Neural progenitor cell (in vitro differentiated cells): ENCODE data around the gene UFC1. TPM values are rescaled to one million over a fixed set of nuclear protein-coding genes. Genes with fewer than 3 reads are reported as not detected.

Source experiments
- DNase-seq: peaks from one replicate; pipeline ENCODE4 v3.0.0-alpha.2; 2016; ENCODE audit warnings: low spot score
- H2AFZ ChIP-seq: fragments of 200-600 bp; sonication (generic); replicated peaks from 2 replicates; pipeline ENCODE4 v1.6.1; 2016; ENCODE audit warnings: antibody characterized with exemption
- H3F3A ChIP-seq: fragments of 200-600 bp; sonication (generic); 2 replicates; pipeline ENCODE4 v1.6.1; 2016; ENCODE audit warnings: antibody characterized with exemption, low read depth
- H3K27ac ChIP-seq: fragments of 200-600 bp; sonication (generic); 2 replicates; pipeline ENCODE4 v1.5.1; 2016; ENCODE audit warnings: mild to moderate bottlenecking
- H3K27me3 ChIP-seq: fragments of 200-600 bp; sonication (generic); 2 replicates; pipeline ENCODE4 v1.6.1; 2016; ENCODE audit warnings: mild to moderate bottlenecking, moderate library complexity
- H3K36me3 ChIP-seq: fragments of 200-600 bp; sonication (generic); 2 replicates; pipeline ENCODE4 v1.5.1; 2016
- H3K4me1 ChIP-seq: fragments of 200-600 bp; sonication (generic); 2 replicates; pipeline ENCODE4 v1.6.1; 2016; ENCODE audit warnings: mixed run types
- H3K4me2 ChIP-seq: fragments of 200-600 bp; sonication (generic); 2 replicates; pipeline ENCODE4 v1.6.1; 2016
- H3K4me3 ChIP-seq: fragments of 200-600 bp; sonication (generic); 2 replicates; pipeline ENCODE4 v1.5.1; 2016
- H3K79me2 ChIP-seq: fragments of 200-600 bp; sonication (generic); 2 replicates; pipeline ENCODE4 v1.6.1; 2016; ENCODE audit warnings: low read depth
- H3K9ac ChIP-seq: fragments of 200-600 bp; sonication (generic); 2 replicates; pipeline ENCODE4 v1.6.1; 2016
- H3K9me3 ChIP-seq: fragments of 200-600 bp; sonication (generic); 2 replicates; pipeline ENCODE4 v1.5.1; 2016; ENCODE audit warnings: low read depth
- H4K20me1 ChIP-seq: fragments of 200-600 bp; sonication (generic); 2 replicates; pipeline ENCODE4 v1.6.1; 2016; ENCODE audit warnings: low read depth
- H3K27ac Mint-ChIP-seq: 3 replicates; pipeline ENCODE4 v1.8.0; 2021; ENCODE audit warnings: mixed read lengths
- H3K27me3 Mint-ChIP-seq: 2 replicates; pipeline ENCODE4 v1.8.0; 2022; ENCODE audit warnings: low read depth, mild to moderate bottlenecking, inconsistent platforms, moderate library complexity, mixed read lengths; ENCODE audit not compliant: insufficient read depth
- H3K36me3 Mint-ChIP-seq: 3 replicates; pipeline ENCODE4 v1.8.0; 2021; ENCODE audit warnings: mixed read lengths
- H3K4me1 Mint-ChIP-seq: 3 replicates; pipeline ENCODE4 v1.8.0; 2021; ENCODE audit warnings: mixed read lengths
- H3K4me3 Mint-ChIP-seq: 3 replicates; pipeline ENCODE4 v1.8.0; 2021; ENCODE audit warnings: mild to moderate bottlenecking, moderate library complexity, mixed read lengths
- H3K9me3 Mint-ChIP-seq: 3 replicates; pipeline ENCODE4 v1.8.0; 2020; ENCODE audit warnings: mixed read lengths
- CTCF ChIP-seq: fragments of 200-600 bp; sonication (generic); IDR thresholded peaks from 2 replicates; pipeline ENCODE4 v1.5.1; 2017; ENCODE audit warnings: antibody characterized with exemption, mild to moderate bottlenecking
- EZH2 ChIP-seq: fragments of 200-600 bp; sonication (generic); IDR thresholded peaks from 2 replicates; pipeline ENCODE4 v1.6.1; 2017; ENCODE audit warnings: antibody characterized with exemption, mild to moderate bottlenecking, moderate library complexity
- EZH2phosphoT487 ChIP-seq: fragments of 200-600 bp; sonication (generic); IDR thresholded peaks from 2 replicates; pipeline ENCODE4 v1.6.1; 2017; ENCODE audit warnings: antibody characterized with exemption
- total RNA-seq: library from RNA; depleted of rRNA; stranded (reverse); fragments of >200 nt; gene quantifications from 2 replicates; pipeline ENCODE4 v1.2.3, GENCODE V29; 2015; ENCODE audit warnings: low replicate concordance

Gene UFC1
- total RNA-seq, 1 donor from 2014 or later, result 114 TPM

- no peaks in the 10 kb centered on the region for H3K27me3 ChIP-seq
- Mint-ChIP-seq H3K9me3 (no peaks in the 10 kb centered on the region), H3K27ac (peak overlapping the region; percentile 98), H3K4me1 (peaks cover 73% of the 10 kb centered on the region), H3K36me3 (peaks cover 10% of the 10 kb centered on the region), H3K4me3 (peak overlapping the region; percentile 55), H3K27me3 (peaks cover 3% of the 10 kb centered on the region)
- H3K4me2 ChIP-seq, result peak overlapping the region; percentile 75
- peaks cover 29% of the 10 kb centered on the region for H3K79me2 ChIP-seq
- peaks cover 66% of the 10 kb centered on the region for H3K4me1 ChIP-seq
- peak overlapping the region; percentile 76 for H3K27ac ChIP-seq
- peak; percentile 42 for DNase-seq
- H3K9me3 ChIP-seq, result no peaks in the 10 kb centered on the region
- H3K36me3 ChIP-seq, result peaks cover 10% of the 10 kb centered on the region
- TF ChIP-seq EZH2, result no peak
- no peak for TF ChIP-seq EZH2phosphoT487
- no peak for TF ChIP-seq CTCF
- H2AFZ ChIP-seq, result peak overlapping the region; percentile 88
- peaks cover 46% of the 10 kb centered on the region for H3F3A ChIP-seq
- no peak overlapping the region for H3K4me3 ChIP-seq
- H4K20me1 ChIP-seq, result no peaks in the 10 kb centered on the region
- no peak overlapping the region for H3K9ac ChIP-seq
These were observed 46.7 kb downstream of the UFC1 start for GRCh38 chr1:161200421-161200991.

- Mint-ChIP-seq H3K36me3 (peaks cover 13% of the 10 kb centered on the region), H3K4me3 (peak overlapping the region; percentile 94), H3K27me3 (peaks cover under 1% of the 10 kb centered on the region), H3K9me3 (no peaks in the 10 kb centered on the region), H3K27ac (peak overlapping the region; percentile 98), H3K4me1 (peaks cover 73% of the 10 kb centered on the region)
- no peaks in the 10 kb centered on the region for H3K27me3 ChIP-seq
- H3K79me2 ChIP-seq, result peaks cover 29% of the 10 kb centered on the region
- peak overlapping the region; percentile 25 for H3K9ac ChIP-seq
- H3F3A ChIP-seq, result peaks cover 46% of the 10 kb centered on the region
- DNase-seq, result no peak
- H3K4me2 ChIP-seq, result peak overlapping the region; percentile 75
- H2AFZ ChIP-seq, result peak overlapping the region; percentile 88
- TF ChIP-seq EZH2 (no peak), EZH2phosphoT487 (no peak), CTCF (no peak)
- H3K9me3 ChIP-seq, result no peaks in the 10 kb centered on the region
- H3K4me1 ChIP-seq, result peaks cover 65% of the 10 kb centered on the region
- H3K27ac ChIP-seq, result peak overlapping the region; percentile 76
- H4K20me1 ChIP-seq, result no peaks in the 10 kb centered on the region
- H3K4me3 ChIP-seq, result peak overlapping the region; percentile 75
- peaks cover 10% of the 10 kb centered on the region for H3K36me3 ChIP-seq
These were observed 47.4 kb downstream of the UFC1 start for GRCh38 chr1:161200992-161201835.

DNA sequence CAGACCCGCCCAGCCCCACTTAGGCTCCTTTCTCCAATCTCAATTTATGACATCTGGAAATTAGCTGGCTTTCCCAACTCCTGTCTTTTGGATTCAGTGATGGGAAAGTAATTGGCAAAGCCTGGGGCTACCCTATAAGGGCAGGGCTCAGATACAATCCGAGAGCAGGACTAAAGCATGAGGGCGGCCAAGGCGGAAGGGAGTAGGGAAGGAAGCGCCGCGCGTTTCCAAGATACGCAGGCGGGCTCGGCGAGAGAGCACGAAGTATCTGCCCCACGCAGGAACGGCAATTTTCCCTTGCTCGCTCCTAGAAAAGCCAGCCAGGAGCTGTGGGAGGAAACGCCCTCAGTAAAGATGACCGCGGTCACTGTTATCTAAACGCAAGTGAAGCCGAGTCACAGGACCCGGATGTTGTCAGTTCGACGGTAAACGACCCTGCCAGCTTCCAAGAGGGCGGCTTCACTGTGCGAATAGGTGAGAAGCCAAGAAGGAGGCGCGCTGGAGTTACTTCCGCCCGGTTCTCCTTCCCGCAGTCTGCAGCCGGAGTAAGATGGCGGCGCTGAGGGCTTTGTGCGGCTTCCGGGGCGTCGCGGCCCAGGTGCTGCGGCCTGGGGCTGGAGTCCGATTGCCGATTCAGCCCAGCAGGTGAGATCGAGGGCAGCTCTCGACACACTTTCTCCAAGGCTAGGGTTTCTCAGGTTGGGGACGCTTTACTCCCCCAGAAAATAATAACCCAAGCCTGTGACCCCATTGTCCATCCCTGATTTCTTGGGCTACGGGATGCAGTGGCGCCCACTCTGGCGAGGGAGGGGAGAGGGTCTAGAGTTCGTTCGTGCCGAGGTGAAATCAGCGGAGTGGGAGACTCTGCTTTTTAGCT lies 48.3 kb downstream of the UFC1 start, which contains the start of gene NDUFS2:
Gene NDUFS2 (plus strand): TSS at position 532 of the 877 bp plus-strand sequence. CDS start 19 bp downstream, at position 551.
- peak within 1 kb of the TSS; percentile 88 for H2AFZ ChIP-seq
- peak within 1 kb of the TSS; percentile 98 for H3K27ac Mint-ChIP-seq
- peak within 1 kb of the TSS; percentile 76 for H3K27ac ChIP-seq

More for the DNA sequence above, 48.3 kb downstream of the UFC1 start, which contains the start of gene NDUFS2:
- peaks cover 29% of the 10 kb centered on the region for H3K79me2 ChIP-seq
- TF ChIP-seq CTCF, result peak; percentile 63
- no peak for TF ChIP-seq EZH2phosphoT487
- TF ChIP-seq EZH2, result no peak
- no peaks in the 10 kb centered on the region for H4K20me1 ChIP-seq
- no peaks in the 10 kb centered on the region for H3K9me3 ChIP-seq
- peaks cover 10% of the 10 kb centered on the region for H3K36me3 ChIP-seq
- peak; percentile 99 for DNase-seq
- H3K4me1 ChIP-seq, result peaks cover 56% of the 10 kb centered on the region
- Mint-ChIP-seq H3K4me3 (peak within 1 kb of the TSS; percentile 94), H3K4me1 (peaks cover 67% of the 10 kb centered on the region), H3K36me3 (peaks cover 16% of the 10 kb centered on the region), H3K27me3 (no peaks in the 10 kb centered on the region), H3K9me3 (no peaks in the 10 kb centered on the region)
- peak within 1 kb of the TSS; percentile 75 for H3K4me3 ChIP-seq
- H3F3A ChIP-seq, result peaks cover 46% of the 10 kb centered on the region
- H3K27me3 ChIP-seq, result no peaks in the 10 kb centered on the region
- peak within 1 kb of the TSS; percentile 79 for H3K4me2 ChIP-seq
- peak within 1 kb of the TSS; percentile 87 for H3K9ac ChIP-seq
